PFSK-1 (cell line): Measurements from ENCODE around the gene SPIRE2.

Experiments used
- FOXP2 ChIP-seq: optimal IDR thresholded peaks from 2 replicates; pipeline ENCODE3; 2011; ENCODE audit warnings: borderline replicate concordance, control low read depth, inconsistent platforms; ENCODE audit not compliant: insufficient read depth; ENCODE audit errors: extremely low read length, extremely low read depth
- POLR2AphosphoS5 ChIP-seq: IDR thresholded peaks from 2 replicates; pipeline ENCODE4 v1.6.1; 2012; ENCODE audit warnings: low read depth, mild to moderate bottlenecking, control low read depth, low read length, moderate library complexity
- SIN3A ChIP-seq: IDR thresholded peaks from 2 replicates; pipeline ENCODE4 v1.6.1; 2012; ENCODE audit warnings: mild to moderate bottlenecking, low read length, moderate library complexity, borderline replicate concordance; ENCODE audit not compliant: insufficient read depth
- TAF1 ChIP-seq: IDR thresholded peaks from 2 replicates; pipeline ENCODE4 v1.6.1; 2012; ENCODE audit warnings: low read length, control low read depth, borderline replicate concordance; ENCODE audit not compliant: insufficient read depth
- TF ChIP-seq, protein P1 (sequence below), 2 experiments: IDR thresholded peaks; 2 replicates each; pipeline versions ENCODE4 v1.6.1 to v1.8.0; 2011 to 2012; ENCODE audit warnings: low read depth in 2 of 2, low read length in 2 of 2, control low read depth in 1 of 2, inconsistent platforms in 1 of 2, mild to moderate bottlenecking in 1 of 2, moderate library complexity in 1 of 2; ENCODE audit not compliant: insufficient read depth in 1 of 2

- TF ChIP-seq POLR2AphosphoS5: peak; percentile 86
- TF ChIP-seq TAF1: peak; percentile 22; the same call in 1 of the 2 replicates
- TF ChIP-seq, protein P1, sequence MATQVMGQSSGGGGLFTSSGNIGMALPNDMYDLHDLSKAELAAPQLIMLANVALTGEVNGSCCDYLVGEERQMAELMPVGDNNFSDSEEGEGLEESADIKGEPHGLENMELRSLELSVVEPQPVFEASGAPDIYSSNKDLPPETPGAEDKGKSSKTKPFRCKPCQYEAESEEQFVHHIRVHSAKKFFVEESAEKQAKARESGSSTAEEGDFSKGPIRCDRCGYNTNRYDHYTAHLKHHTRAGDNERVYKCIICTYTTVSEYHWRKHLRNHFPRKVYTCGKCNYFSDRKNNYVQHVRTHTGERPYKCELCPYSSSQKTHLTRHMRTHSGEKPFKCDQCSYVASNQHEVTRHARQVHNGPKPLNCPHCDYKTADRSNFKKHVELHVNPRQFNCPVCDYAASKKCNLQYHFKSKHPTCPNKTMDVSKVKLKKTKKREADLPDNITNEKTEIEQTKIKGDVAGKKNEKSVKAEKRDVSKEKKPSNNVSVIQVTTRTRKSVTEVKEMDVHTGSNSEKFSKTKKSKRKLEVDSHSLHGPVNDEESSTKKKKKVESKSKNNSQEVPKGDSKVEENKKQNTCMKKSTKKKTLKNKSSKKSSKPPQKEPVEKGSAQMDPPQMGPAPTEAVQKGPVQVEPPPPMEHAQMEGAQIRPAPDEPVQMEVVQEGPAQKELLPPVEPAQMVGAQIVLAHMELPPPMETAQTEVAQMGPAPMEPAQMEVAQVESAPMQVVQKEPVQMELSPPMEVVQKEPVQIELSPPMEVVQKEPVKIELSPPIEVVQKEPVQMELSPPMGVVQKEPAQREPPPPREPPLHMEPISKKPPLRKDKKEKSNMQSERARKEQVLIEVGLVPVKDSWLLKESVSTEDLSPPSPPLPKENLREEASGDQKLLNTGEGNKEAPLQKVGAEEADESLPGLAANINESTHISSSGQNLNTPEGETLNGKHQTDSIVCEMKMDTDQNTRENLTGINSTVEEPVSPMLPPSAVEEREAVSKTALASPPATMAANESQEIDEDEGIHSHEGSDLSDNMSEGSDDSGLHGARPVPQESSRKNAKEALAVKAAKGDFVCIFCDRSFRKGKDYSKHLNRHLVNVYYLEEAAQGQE (IDR thresholded peaks at IDR 0.05; ENCODE audit: insufficient read depth in 1 of 2, low read depth in 2 of 2, low read length in 2 of 2): no peak
- TF ChIP-seq SIN3A: no peak
- peak; percentile 16 for TF ChIP-seq FOXP2
Observed at GRCh38 chr16:89873109-89873971, 45.1 kb downstream of the SPIRE2 start, which contains the start of gene TCF25.
